Thyroid gland (tissue), 4 donors: ENCODE results near the gene UMODL1. TPM values are rescaled to one million over a fixed set of nuclear protein-coding genes. Genes with fewer than 3 reads are reported as not detected.

Experiments used
- DNase-seq, 2 donors: peaks; one replicate each; pipeline ENCODE4 v3.0.0-alpha.2; 2019
- H3K27ac ChIP-seq, 3 donors: fragments of 200-600 bp; sonication (generic); 1 replicate in 2 of 3; 2 replicates in 1 of 3; pipeline ENCODE4 v1.5.1; 2016 to 2019; ENCODE audit warnings: mild to moderate bottlenecking in 1 of 3, moderate library complexity in 1 of 3
- H3K27me3 ChIP-seq: fragments of 200-600 bp; sonication (generic); one replicate; pipeline ENCODE4 v1.5.1; 2019
- H3K36me3 ChIP-seq, 2 donors: fragments of 200-600 bp; sonication (generic); one replicate each; pipeline ENCODE4 v1.5.1; 2016 to 2019
- H3K4me1 ChIP-seq, 2 donors: fragments of 200-600 bp; sonication (generic); one replicate each; pipeline ENCODE4 v1.5.1; 2017 to 2019
- H3K4me3 ChIP-seq, 3 donors: fragments of 200-600 bp; sonication (generic); replicated peaks in 1 of 3; 1 replicate in 2 of 3; 2 replicates in 1 of 3; pipeline ENCODE4 v1.5.1; 2016; ENCODE audit warnings: mild to moderate bottlenecking in 1 of 3
- H3K9me3 ChIP-seq: fragments of 200-600 bp; sonication (generic); one replicate; pipeline ENCODE4 v1.5.1; 2017
- POLR2A ChIP-seq, 2 donors: fragments of 450-650 bp; IDR thresholded peaks; one replicate each; pipeline ENCODE4 v1.6.1; 2017; ENCODE audit warnings: antibody characterized with exemption in 2 of 2, mild to moderate bottlenecking in 2 of 2, moderate library complexity in 1 of 2
- WGBS, 2 donors: methylation state at CpG; one replicate each; pipeline ENCODE4 v1.1.5; 2017; 5-methylcytosine and 5-hydroxymethylcytosine counted together
- intact Hi-C: fragments of 100-400 bp; cut with DNase I; formaldehyde crosslinking; loops from one replicate; pipeline ENCODE4 v1.15.1; 2023
- total RNA-seq, 4 donors: library from RNA; depleted of rRNA; stranded (reverse); fragments of >200 nt; gene quantifications; one replicate each; pipeline ENCODE4 v1.2.3, GENCODE V29; 2016
- TF ChIP-seq, protein P1 (sequence below), 6 experiments: fragments of 200-600 bp in 3 of 6; fragments of 450-650 bp in 3 of 6; sonication (generic) in 3 of 6; IDR thresholded peaks; one replicate each; pipeline ENCODE4 v1.5.1; 2016 to 2019; ENCODE audit warnings: antibody characterized with exemption in 6 of 6, mild to moderate bottlenecking in 2 of 6, inconsistent platforms in 1 of 6, moderate library complexity in 1 of 6

Gene UMODL1
- total RNA-seq, 4 donors from 2014 or later = not detected

DNA sequence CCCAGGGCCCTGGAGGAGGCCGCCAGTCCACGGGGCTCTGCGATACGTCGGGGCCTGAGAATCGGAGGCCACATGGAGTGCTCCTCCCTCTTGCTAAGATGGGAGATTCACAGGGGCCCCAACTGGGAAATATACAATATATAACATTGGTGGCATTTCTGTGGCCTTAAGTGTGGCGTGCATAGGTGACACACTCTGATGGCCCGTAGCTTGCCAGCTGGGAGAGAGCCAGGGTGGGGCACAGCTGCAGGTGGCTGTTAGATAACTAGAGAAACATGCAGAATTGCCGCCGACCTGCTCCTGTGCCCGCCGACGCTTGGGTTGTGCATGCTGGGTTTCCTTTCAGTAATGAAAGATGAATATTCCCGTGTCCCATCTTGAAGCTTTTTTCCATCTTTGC, 30.1 kb downstream of the UMODL1 start:
- intact Hi-C loops = loop anchor here (5.0 kb wide), 1 partner anchor 89 kb away; the partner anchor contains the start of gene ZBTB21
- no peak overlapping the region for H3K4me3 ChIP-seq
- no peaks in the 10 kb centered on the region for H3K4me1 ChIP-seq
- H3K27me3 ChIP-seq = no peaks in the 10 kb centered on the region
- H3K36me3 ChIP-seq = no peaks in the 10 kb centered on the region
- H3K9me3 ChIP-seq = no peaks in the 10 kb centered on the region
- TF ChIP-seq, protein P1, sequence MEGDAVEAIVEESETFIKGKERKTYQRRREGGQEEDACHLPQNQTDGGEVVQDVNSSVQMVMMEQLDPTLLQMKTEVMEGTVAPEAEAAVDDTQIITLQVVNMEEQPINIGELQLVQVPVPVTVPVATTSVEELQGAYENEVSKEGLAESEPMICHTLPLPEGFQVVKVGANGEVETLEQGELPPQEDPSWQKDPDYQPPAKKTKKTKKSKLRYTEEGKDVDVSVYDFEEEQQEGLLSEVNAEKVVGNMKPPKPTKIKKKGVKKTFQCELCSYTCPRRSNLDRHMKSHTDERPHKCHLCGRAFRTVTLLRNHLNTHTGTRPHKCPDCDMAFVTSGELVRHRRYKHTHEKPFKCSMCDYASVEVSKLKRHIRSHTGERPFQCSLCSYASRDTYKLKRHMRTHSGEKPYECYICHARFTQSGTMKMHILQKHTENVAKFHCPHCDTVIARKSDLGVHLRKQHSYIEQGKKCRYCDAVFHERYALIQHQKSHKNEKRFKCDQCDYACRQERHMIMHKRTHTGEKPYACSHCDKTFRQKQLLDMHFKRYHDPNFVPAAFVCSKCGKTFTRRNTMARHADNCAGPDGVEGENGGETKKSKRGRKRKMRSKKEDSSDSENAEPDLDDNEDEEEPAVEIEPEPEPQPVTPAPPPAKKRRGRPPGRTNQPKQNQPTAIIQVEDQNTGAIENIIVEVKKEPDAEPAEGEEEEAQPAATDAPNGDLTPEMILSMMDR (IDR thresholded peaks at IDR 0.05) = no peak
- TF ChIP-seq POLR2A (IDR thresholded peaks at IDR 0.05) = no peak
- no peak for DNase-seq
- no peak overlapping the region for H3K27ac ChIP-seq
- 90 to 94% methylated on average over 13 to 14 of the region's 14 CpGs for WGBS, 2 donors

DNA sequence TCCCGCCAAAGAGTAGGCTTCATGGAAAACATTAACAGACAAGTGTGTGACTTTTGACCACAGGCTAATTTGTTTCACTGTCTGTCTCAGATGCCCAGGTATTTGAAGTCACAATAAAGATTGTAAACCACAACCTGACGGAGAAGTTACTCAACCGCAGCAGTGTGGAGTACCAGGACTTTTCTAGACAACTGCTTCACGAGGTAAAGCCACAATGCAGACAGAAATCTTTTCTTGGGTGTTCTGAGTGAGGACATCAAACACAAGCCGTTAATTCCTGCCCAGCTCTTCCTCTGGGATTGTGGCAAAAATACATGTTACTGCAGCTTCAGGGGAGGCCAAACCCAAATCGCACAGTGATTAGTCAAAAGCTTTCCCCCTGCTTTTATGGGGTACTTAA, 31.0 kb downstream of the UMODL1 start:
- no peaks in the 10 kb centered on the region for H3K9me3 ChIP-seq
- TF ChIP-seq POLR2A (IDR thresholded peaks at IDR 0.05) = no peak
- TF ChIP-seq, protein P1 (IDR thresholded peaks at IDR 0.05) = no peak
- H3K36me3 ChIP-seq = no peaks in the 10 kb centered on the region
- intact Hi-C loops = loop anchor here (5.0 kb wide), 1 partner anchor 90 kb away; the partner anchor contains the start of gene ZBTB21
- no peaks in the 10 kb centered on the region for H3K4me1 ChIP-seq
- H3K27ac ChIP-seq = no peak overlapping the region
- H3K4me3 ChIP-seq = no peak overlapping the region
- WGBS, 2 donors = 48 to 58% methylated on average over 6 of the region's 6 CpGs
- DNase-seq = no peak
- no peaks in the 10 kb centered on the region for H3K27me3 ChIP-seq

DNA sequence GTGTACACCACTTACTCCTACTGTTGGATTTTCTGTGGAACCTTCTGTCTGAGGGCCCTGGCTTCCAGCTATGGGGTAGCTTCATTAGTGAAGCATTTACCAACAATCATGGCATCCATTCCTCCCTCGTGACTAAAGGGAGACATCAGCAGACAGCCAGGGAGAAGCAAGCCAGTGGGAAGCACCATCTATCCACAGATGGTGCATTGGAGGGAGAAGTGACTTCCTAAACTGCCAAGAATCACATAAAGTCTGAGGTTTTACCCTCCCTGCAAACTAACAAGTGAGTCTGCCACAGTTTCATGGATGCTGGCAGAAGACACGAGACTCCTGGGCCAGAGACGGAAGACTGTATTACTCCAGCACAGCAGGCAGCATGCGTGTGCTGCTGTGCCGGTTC, 31.4 kb downstream of the UMODL1 start:
- H3K9me3 ChIP-seq = no peaks in the 10 kb centered on the region
- H3K36me3 ChIP-seq = no peaks in the 10 kb centered on the region
- WGBS, 2 donors = 80 to 93% methylated on average over 4 to 5 of the region's 5 CpGs
- no peak for TF ChIP-seq POLR2A (IDR thresholded peaks at IDR 0.05)
- TF ChIP-seq, protein P1 (IDR thresholded peaks at IDR 0.05) = no peak
- H3K4me3 ChIP-seq = no peak overlapping the region
- no peak for DNase-seq
- peaks cover 0 to under 1% of the 10 kb centered on the region in 2 donors for H3K4me1 ChIP-seq
- no peak overlapping the region for H3K27ac ChIP-seq
- no peaks in the 10 kb centered on the region for H3K27me3 ChIP-seq
- intact Hi-C loops = loop anchor here (5.0 kb wide), 1 partner anchor 90 kb away; the partner anchor contains the start of gene ZBTB21

DNA sequence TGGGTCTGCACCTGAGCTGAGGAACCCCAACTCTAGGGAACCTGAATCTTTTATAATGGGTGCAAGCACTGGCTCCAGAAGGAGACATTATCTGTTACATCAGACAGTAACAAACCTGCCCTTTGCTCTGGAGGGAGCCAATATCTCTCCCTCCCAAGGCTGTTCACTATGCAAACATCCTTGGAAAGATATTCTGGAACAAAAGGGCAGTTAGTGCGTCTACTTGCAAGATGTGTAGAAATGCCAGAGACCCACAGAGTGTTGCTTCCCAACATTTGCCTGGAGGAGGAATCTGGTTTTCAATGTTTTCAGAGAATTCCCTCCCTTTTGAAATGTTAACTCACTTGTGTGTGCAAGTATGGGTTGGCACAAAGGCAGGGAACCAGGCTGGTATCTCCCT, 31.9 kb downstream of the UMODL1 start:
- H3K27me3 ChIP-seq = no peaks in the 10 kb centered on the region
- no peaks in the 10 kb centered on the region for H3K36me3 ChIP-seq
- H3K27ac ChIP-seq = no peak overlapping the region
- no peak for TF ChIP-seq POLR2A (IDR thresholded peaks at IDR 0.05)
- TF ChIP-seq, protein P1 (IDR thresholded peaks at IDR 0.05) = no peak
- no peaks in the 10 kb centered on the region for H3K9me3 ChIP-seq
- no peak overlapping the region for H3K4me3 ChIP-seq
- WGBS, 2 donors = 89 to 94% methylated on average over 1 of the region's 1 CpG
- intact Hi-C loops = loop anchor here (5.0 kb wide), 1 partner anchor 91 kb away; the partner anchor contains the start of gene ZBTB21
- DNase-seq = no peak
- peaks cover 0 to 5% of the 10 kb centered on the region in 2 donors for H3K4me1 ChIP-seq

DNA sequence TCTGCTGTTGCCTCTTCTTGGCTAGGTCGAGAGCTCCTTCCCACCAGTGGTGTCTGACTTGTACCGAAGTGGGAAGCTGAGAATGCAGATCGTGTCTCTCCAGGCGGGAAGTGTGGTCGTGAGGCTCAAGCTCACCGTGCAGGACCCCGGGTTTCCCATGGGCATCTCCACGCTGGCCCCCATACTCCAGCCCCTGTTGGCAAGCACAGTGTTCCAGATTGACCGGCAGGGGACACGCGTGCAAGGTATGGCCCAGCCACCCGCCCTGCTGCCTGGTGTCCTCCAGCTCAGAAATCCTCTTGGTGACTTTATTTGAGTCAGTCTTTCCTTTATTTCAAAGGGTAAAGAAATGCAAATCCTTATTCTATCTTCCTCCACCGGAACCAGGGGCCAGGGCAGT, 32.7 kb downstream of the UMODL1 start:
- DNase-seq = no peak
- 89 to 90% methylated on average over 10 to 13 of the region's 13 CpGs for WGBS, 2 donors

More for the DNA sequence above, 32.7 kb downstream of the UMODL1 start:
- Histone ChIP-seq H3K4me1 (peaks cover 0 to 6% of the 10 kb centered on the region in 2 donors), H3K27ac (no peak overlapping the region), H3K36me3 (no peaks in the 10 kb centered on the region), H3K27me3 (no peaks in the 10 kb centered on the region), H3K4me3 (no peak overlapping the region), H3K9me3 (no peaks in the 10 kb centered on the region)
- no peak for TF ChIP-seq POLR2A (IDR thresholded peaks at IDR 0.05)
- TF ChIP-seq, protein P1 (IDR thresholded peaks at IDR 0.05) = no peak
- intact Hi-C loops = loop anchor here (5.0 kb wide), 1 partner anchor 92 kb away; the partner anchor contains the start of gene ZBTB21
